Neural cell (in vitro differentiated cells): ENCODE results near the gene TRPM3. TPM values are rescaled to one million over a fixed set of nuclear protein-coding genes. Genes with fewer than 3 reads are reported as not detected.

ENCODE experiments used
- H2AFZ ChIP-seq: fragments of 200-600, 300-800 bp; sonication (generic), shearing (Covaris generic); 2 replicates; pipeline ENCODE4 v1.6.0; 2014; ENCODE audit warnings: low read depth, mild to moderate bottlenecking, antibody characterized with exemption, low read length, moderate library complexity
- H3F3A ChIP-seq: fragments of 200-600 bp; shearing (Covaris generic); 2 replicates; pipeline ENCODE4 v1.6.1; 2016; ENCODE audit warnings: mild to moderate bottlenecking, moderate library complexity, mixed read lengths, antibody characterized with exemption, low read length; ENCODE audit not compliant: insufficient read depth, poor library complexity, severe bottlenecking
- H3K27ac ChIP-seq: fragments of 200-600, 300-800 bp; sonication (generic), shearing (Covaris generic); 2 replicates; pipeline ENCODE4 v1.5.1; 2014; ENCODE audit warnings: mild to moderate bottlenecking, low read length, moderate library complexity
- H3K27me3 ChIP-seq: fragments of 300-800, 200-600 bp; sonication (generic), shearing (Covaris generic); 2 replicates; pipeline ENCODE4 v1.6.0; 2014; ENCODE audit warnings: mild to moderate bottlenecking, low read depth, low read length, moderate library complexity; ENCODE audit not compliant: insufficient read depth
- H3K36me3 ChIP-seq: fragments of 300-800, 200-600 bp; sonication (generic), shearing (Covaris generic); 2 replicates; pipeline ENCODE4 v1.5.1; 2014; ENCODE audit warnings: mild to moderate bottlenecking, antibody characterized with exemption, low read length, moderate library complexity; ENCODE audit not compliant: insufficient read depth
- H3K4me2 ChIP-seq: fragments of 300-800, 200-600 bp; sonication (generic), shearing (Covaris generic); 2 replicates; pipeline ENCODE4 v1.6.0; 2014; ENCODE audit warnings: mild to moderate bottlenecking, low read length
- H3K4me3 ChIP-seq: fragments of 300-800, 200-600 bp; sonication (generic), shearing (Covaris generic); 2 replicates; pipeline ENCODE4 v1.5.1; 2014; ENCODE audit warnings: mild to moderate bottlenecking, low read length, moderate library complexity
- H3K79me2 ChIP-seq: fragments of 200-600 bp; shearing (Covaris generic); replicated peaks from 2 replicates; pipeline ENCODE4 v1.6.0; 2014; ENCODE audit warnings: mild to moderate bottlenecking, low read length, moderate library complexity; ENCODE audit not compliant: insufficient read depth
- H3K9ac ChIP-seq: fragments of 300-800, 200-600 bp; sonication (generic), shearing (Covaris generic); 2 replicates; pipeline ENCODE4 v1.6.1; 2016; ENCODE audit warnings: mild to moderate bottlenecking, low read length, mixed read lengths
- H3K9me2 ChIP-seq: fragments of 200-600 bp; shearing (Covaris generic); 2 replicates; pipeline ENCODE4 v1.6.1; 2016; ENCODE audit warnings: mild to moderate bottlenecking, low read length, mixed read lengths; ENCODE audit not compliant: insufficient read depth
- H3K9me3 ChIP-seq: fragments of 200-600, 300-800 bp; sonication (generic), shearing (Covaris generic); 2 replicates; pipeline ENCODE4 v1.6.1; 2016; ENCODE audit warnings: mild to moderate bottlenecking, mixed run types, low read length, moderate library complexity, mixed read lengths
- H4K20me1 ChIP-seq: fragments of 200-600 bp; shearing (Covaris generic); 2 replicates; pipeline ENCODE4 v1.6.1; 2016; ENCODE audit warnings: mild to moderate bottlenecking, mixed run types; ENCODE audit not compliant: insufficient read depth
- CTCF ChIP-seq: fragments of 450-650 bp; IDR thresholded peaks from 2 replicates; pipeline ENCODE4 v1.5.1; 2014; ENCODE audit warnings: antibody characterized with exemption, mild to moderate bottlenecking, moderate library complexity; ENCODE audit not compliant: poor library complexity, severe bottlenecking
- EP300 ChIP-seq: fragments of 450-650 bp; conservative IDR thresholded peaks from 2 replicates; pipeline ENCODE4 v1.6.1; 2014; ENCODE audit warnings: antibody characterized with exemption, mild to moderate bottlenecking, moderate library complexity; ENCODE audit not compliant: poor library complexity, severe bottlenecking
- EZH2 ChIP-seq: fragments of 200-600, 300-800 bp; shearing (Covaris generic), sonication (generic); IDR thresholded peaks from 2 replicates; pipeline ENCODE4 v1.6.1; 2014; ENCODE audit warnings: antibody characterized with exemption, low read length, borderline replicate concordance, mild to moderate bottlenecking; ENCODE audit not compliant: insufficient read depth, poor library complexity, severe bottlenecking
- MXI1 ChIP-seq: fragments of 450-650 bp; conservative IDR thresholded peaks from 2 replicates; pipeline ENCODE4 v1.6.1; 2014; ENCODE audit warnings: antibody characterized with exemption, mild to moderate bottlenecking; ENCODE audit not compliant: poor library complexity, severe bottlenecking
- POLR2AphosphoS5 ChIP-seq: IDR thresholded peaks from 2 replicates; pipeline ENCODE4 v1.6.1; 2012
- RAD21 ChIP-seq: fragments of 450-650 bp; conservative IDR thresholded peaks from 2 replicates; pipeline ENCODE4 v1.6.1; 2014; ENCODE audit warnings: antibody characterized with exemption, mild to moderate bottlenecking, moderate library complexity
- SMC3 ChIP-seq: fragments of 450-650 bp; conservative IDR thresholded peaks from 2 replicates; pipeline ENCODE4 v1.6.1; 2014; ENCODE audit warnings: antibody characterized with exemption, mild to moderate bottlenecking, moderate library complexity; ENCODE audit not compliant: poor library complexity
- TAF1 ChIP-seq: IDR thresholded peaks from 2 replicates; pipeline ENCODE4 v1.6.1; 2012; ENCODE audit warnings: low read depth
- polyA plus RNA-seq: library from polyadenylated mRNA; depleted of rRNA; stranded (reverse); fragments of >200 nt; gene quantifications from 2 replicates; pipeline ENCODE4 v1.2.3, GENCODE V29; 2014
- TF ChIP-seq, protein P1 (sequence below): IDR thresholded peaks from 2 replicates; pipeline ENCODE4 v1.6.1; 2012; ENCODE audit warnings: borderline replicate concordance

Gene TRPM3
- polyA plus RNA-seq, 1 donor from 2014 or later: 1.3 TPM

DNA sequence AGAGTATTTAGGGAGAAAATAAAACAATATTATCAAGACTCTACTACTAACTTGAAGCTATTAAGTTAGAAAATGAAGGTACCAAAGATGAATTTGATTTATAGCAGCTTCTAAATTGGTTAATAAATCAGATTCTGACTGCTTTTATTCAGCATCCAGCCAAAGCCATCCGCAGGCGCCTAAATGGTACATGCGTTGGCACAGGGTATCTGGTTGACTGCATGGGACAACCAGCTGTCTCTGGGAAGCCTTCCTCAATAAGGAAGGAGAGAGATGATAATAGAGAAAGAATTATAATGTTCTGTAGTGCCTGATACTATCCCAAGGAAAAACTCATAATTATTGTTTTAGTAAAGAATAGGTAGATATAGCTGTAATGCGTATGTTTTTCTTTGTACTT lies 9.1 kb upstream of the TRPM3 start:
- H3F3A ChIP-seq: no peaks in the 10 kb centered on the region
- no peak overlapping the region for H3K4me3 ChIP-seq
- no peaks in the 10 kb centered on the region for H3K36me3 ChIP-seq
- H2AFZ ChIP-seq: no peak overlapping the region
- no peak overlapping the region for H3K9ac ChIP-seq
- no peak overlapping the region for H3K4me2 ChIP-seq
- no peaks in the 10 kb centered on the region for H3K9me2 ChIP-seq
- no peaks in the 10 kb centered on the region for H3K9me3 ChIP-seq
- H3K27ac ChIP-seq: no peak overlapping the region
- TF ChIP-seq RAD21 (no peak), SMC3 (no peak), EZH2 (no peak), CTCF (no peak)
- no peaks in the 10 kb centered on the region for H4K20me1 ChIP-seq
- no peaks in the 10 kb centered on the region for H3K79me2 ChIP-seq
- H3K27me3 ChIP-seq: no peaks in the 10 kb centered on the region

DNA sequence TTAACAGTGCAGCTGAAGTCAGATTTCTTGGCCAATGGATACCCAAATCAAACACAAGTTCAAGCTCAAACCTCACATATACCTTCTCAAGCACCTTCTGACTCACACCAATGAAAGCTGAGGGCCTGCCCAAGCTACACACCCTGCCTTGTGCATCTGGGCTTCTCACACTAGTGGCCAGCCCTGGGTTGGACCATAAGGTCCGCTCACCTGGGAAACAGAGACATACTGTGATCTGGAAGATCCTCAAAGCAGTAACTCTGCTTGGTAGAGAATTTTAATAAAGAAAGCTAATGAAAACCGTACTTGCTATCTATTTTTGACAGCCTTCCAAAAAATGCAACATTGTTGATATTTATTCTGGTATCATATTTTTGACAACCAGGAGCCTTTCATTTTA lies 7.4 kb upstream of the TRPM3 start:
- H3K9me3 ChIP-seq: no peaks in the 10 kb centered on the region
- no peaks in the 10 kb centered on the region for H3K9me2 ChIP-seq
- H3F3A ChIP-seq: no peaks in the 10 kb centered on the region
- H3K27ac ChIP-seq: no peak overlapping the region
- no peaks in the 10 kb centered on the region for H3K36me3 ChIP-seq
- H3K79me2 ChIP-seq: no peaks in the 10 kb centered on the region
- H4K20me1 ChIP-seq: no peaks in the 10 kb centered on the region
- H2AFZ ChIP-seq: no peak overlapping the region
- H3K27me3 ChIP-seq: no peaks in the 10 kb centered on the region
- H3K4me3 ChIP-seq: no peak overlapping the region
- no peak overlapping the region for H3K9ac ChIP-seq
- TF ChIP-seq POLR2AphosphoS5 (no peak), CTCF (no peak), SMC3 (no peak), MXI1 (no peak), EP300 (no peak), RAD21 (no peak), TAF1 (no peak), EZH2 (no peak)
- TF ChIP-seq, protein P1, sequence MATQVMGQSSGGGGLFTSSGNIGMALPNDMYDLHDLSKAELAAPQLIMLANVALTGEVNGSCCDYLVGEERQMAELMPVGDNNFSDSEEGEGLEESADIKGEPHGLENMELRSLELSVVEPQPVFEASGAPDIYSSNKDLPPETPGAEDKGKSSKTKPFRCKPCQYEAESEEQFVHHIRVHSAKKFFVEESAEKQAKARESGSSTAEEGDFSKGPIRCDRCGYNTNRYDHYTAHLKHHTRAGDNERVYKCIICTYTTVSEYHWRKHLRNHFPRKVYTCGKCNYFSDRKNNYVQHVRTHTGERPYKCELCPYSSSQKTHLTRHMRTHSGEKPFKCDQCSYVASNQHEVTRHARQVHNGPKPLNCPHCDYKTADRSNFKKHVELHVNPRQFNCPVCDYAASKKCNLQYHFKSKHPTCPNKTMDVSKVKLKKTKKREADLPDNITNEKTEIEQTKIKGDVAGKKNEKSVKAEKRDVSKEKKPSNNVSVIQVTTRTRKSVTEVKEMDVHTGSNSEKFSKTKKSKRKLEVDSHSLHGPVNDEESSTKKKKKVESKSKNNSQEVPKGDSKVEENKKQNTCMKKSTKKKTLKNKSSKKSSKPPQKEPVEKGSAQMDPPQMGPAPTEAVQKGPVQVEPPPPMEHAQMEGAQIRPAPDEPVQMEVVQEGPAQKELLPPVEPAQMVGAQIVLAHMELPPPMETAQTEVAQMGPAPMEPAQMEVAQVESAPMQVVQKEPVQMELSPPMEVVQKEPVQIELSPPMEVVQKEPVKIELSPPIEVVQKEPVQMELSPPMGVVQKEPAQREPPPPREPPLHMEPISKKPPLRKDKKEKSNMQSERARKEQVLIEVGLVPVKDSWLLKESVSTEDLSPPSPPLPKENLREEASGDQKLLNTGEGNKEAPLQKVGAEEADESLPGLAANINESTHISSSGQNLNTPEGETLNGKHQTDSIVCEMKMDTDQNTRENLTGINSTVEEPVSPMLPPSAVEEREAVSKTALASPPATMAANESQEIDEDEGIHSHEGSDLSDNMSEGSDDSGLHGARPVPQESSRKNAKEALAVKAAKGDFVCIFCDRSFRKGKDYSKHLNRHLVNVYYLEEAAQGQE: no peak
- no peak overlapping the region for H3K4me2 ChIP-seq
